GM18861 (cell line): Measurements from ENCODE around the gene APOB.

Experiments used
- ATAC-seq: cut with Tn5 transposase; IDR thresholded peaks from one replicate; pipeline ENCODE4 v1.9.1; 2021; ENCODE audit not compliant: unreplicated experiment

The APOB gene

DNA sequence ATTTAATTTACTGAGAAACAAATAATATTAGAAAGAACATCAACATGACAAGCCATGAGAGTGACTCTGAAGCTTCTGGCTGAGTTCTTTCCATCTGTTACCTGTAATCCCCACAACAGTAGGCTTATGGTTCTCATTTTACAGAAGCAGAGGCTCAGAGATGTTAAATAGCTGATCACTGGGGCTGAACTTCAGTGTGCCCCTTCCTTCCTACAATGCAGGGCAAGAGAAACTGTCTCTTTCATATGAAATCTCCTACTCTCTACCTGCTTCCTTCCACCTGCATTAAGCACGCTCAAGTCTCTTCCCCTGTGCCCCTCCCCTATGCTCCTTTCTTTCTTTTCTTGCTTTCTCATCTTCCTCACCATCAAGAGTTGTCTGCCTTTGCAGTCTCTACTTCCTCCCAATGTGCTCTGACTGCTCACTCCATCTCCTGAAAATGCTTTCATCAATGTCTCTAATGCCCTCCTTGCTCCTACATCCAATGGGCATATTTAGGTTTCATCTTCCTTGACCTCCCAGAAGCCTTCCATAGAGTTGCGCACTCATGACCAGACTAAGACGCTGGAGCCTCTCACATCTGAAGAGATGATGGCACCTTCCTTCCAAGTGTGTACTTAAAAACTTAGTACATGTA lies 23.7 kb downstream of the APOB start:
- ATAC-seq = no peak

DNA sequence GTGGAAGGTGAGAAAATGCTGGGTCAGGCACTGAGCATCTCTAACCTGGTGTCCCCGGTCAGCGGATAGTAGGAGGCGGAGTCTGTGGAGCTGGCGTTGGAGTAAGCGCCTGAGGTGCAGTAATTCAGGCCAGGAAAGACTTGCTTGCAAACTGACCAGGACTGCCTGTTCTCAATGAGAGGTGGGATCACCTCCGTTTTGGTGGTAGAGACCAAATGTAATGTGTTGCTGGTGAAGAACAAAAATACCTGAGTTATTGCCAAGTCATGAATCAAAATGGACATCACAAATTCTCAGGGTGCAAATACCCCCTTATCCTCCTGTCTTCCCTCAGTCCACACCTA lies 24.2 kb downstream of the APOB start:
- ATAC-seq = no peak

DNA sequence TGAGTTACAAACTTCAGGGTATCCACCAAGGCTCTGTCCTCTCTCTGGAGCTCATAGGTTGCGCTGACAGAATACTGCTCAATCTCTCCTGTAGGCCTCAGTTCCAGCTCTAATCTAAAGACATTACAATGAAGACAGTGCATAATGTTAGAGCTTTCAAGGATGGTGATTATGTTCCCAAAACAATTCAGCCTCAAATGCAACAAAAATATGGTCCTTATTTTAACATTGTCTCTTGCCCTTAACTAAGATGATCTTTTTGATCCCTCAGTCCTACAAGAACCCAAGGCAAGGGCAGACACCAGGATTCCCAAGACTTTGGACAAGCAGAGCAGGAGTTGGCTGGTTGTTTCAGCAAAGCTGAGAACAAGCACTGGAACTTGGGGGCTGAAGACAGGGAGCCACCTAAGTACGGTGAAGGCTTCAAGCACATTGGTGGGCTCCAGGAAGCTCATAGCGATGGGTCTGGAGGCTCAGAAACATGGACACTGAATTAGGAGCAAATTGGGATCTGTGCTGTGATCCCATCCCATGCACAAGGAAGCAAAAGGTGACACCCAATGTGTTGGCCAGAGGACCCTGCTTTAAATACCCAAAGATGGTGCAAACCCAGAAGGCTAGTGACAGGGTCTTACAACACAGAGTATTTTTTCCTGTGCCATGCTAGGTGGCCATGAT lies 24.7 kb downstream of the APOB start:
- ATAC-seq = no peak

DNA sequence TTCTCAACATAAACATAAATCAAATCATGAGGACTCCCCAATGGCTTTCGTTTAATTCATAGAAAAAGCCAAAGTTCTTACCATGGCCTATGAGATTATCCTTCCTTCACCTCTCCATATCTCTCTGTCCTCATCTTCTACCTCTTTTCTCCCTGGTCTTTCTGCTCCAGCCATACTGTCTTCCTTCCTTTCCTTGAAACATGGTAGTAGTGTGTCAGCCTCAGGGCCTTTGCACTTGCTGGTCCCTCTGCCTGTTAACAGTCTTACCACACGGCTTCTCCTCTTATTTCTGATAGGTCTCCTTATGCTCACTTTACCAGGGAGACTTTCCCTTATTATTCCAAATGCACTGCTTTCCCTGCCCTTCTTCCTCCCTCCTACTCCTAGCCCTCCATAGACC lies 25.6 kb downstream of the APOB start:
- ATAC-seq = no peak

DNA sequence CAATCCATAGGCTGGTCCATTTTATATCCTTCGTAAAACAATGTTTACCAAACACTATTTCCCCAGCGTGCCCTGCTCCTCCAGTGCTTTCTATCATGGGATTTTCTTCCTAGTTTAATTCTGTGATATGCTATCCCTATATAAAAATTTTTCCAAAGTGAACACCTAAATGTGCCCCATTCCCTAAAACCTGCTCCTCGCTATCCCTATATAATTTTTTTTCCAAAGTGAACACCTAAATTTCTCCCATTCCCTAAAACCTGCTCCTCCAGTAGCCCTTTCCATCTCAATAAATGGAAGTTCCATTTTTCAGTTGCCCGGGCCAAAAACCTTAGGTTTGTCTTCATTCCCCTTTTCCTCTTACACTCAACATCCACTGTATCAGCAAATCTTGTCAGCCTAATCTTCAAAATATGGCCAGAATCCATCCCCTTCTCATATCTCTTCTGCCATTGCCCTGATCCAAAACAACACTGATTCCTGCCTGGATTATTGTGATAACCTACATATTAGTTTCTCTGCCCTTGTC lies 26.1 kb downstream of the APOB start:
- ATAC-seq = no peak

DNA sequence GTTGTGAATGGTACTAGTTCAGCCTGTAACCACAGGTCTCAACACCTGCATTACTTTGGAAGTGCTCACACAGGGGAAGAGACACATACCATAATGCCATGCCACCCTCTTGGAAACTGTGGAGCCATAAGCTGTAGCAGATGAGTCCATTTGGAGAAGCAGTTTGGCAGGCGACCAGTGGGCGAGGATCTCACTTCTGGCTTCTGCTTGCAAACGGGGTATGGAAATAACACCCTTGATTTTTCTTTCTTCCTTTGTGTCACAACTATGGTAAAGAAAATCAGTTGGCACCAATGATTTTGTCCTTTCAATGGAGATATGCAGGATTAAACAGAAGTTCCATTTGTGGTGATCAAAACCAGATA lies 28.6 kb downstream of the APOB start:
- ATAC-seq = no peak

DNA sequence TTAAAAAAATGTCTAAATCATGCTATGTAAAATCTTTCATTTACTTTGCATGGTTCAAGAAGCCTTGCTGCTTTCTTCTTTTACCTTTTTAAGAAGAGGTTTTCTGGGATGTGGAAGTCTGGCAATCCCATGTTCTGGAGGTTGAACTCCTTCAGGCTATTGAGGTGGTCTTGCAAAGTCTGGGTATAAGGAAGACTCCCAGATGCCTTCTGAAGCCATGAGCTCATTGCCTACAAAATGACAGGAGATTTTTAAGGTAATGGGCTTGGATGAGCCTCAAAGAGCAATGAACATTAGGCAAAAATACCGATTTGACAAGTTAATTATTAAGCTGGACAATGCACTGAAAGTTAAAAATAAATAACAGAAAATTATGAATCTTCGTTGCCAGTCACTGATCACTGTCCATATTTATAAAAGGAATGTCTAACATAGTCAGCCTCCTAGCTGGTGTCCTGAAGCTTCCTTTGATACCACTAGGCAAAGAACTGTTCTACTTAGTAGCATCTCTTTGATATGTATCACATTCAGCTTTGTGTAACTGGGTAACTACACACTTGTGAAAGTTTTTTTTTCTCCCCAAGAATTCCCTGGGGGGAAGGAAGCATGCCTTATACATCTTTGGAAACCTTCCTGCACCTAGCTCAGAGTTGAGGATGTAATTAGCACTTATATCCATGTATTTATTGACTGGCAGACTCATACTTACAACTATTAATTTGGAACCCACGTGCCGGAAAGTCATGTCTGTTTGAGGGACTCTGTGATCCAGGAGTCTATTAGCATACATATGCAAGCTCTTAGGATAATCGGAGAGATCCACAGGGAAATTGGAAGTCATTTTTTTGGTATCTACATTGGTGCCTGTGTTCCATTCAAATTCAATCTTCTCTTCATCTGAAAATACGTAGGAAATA lies 29.3 kb downstream of the APOB start:
- ATAC-seq = no peak

DNA sequence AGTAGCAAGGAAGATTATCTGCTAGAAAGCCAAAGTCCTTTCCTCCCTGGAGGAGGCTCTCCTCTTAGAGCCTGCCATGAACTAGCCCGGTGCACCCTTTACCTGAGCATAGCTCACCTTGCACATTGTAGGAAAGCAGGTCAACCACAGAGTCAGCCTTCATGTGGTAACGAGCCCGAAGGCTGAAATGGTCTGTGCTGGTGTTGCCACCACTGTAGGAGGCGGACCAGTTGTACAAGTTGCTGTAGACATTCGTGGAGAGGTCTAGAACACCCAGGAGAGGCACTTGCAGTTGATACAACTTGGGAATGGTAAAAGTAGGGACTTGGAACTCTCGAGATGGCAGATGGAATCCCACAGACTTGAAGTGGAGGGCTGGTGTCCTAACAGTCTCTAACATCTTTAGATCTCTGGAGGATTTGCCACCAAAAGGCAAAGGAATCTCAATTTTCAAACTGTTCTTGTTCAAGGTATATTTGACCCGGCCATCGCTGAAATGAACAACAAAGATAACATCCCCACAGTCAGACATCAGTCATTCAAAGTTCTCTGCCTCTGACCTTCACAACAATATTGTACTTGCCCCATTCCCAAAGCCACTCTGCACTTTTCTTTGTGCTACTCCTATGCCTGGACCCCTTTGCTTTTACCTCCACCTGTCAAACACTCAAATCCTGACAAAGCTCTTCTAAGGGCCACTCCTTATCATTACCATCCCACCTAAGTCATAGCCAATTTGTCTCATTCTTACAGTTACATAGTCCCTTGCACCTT lies 30.6 kb downstream of the APOB start:
- no peak for ATAC-seq

DNA sequence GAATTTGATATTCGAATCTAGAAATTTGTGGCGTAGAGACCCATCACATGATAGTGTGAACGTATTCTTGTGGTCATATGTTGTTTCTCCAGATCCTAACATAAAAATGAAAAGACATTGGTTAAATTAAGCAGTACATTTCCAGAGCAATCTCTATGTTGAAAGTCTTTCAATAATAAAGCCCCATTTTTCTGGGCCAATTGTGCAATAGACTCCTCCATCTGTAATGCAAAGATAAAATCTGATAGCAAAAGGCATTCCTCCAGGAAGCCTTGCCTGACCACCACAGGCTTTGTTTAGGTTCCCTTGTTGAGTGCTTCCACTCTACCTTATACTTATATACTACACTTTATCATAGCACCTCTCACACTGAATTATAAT lies 31.3 kb downstream of the APOB start:
- ATAC-seq = no peak

DNA sequence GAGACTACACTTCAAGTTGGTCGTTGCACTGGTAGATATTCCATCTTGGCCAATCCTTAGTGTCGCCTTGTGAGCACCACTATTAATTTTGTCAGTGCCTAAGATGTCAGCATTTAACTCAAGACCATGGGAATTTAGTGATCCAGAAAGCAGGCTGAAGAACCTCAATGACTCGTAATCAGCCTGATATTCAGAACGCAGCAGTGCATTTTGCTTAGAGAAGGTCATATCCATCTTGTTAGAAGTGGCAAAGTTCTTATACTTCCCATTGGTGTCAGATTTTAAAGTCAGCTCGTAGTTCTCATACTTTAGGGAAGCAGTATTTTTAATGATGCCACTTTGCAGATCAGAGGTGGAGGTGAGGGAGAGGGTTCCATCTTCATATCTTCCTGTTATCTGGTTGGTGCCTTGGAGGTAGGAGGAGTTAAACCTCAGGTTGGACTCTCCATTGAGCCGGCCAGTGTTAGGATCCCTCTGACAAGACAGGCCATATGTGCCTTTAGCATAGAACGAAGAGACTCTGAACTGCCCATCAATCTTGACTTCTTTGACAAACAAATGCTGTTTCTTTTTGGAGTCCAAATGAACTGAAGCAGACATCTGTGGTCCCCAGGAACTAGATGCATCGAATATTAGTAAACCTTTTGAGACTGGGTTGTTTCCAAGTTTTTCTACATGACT lies 31.9 kb downstream of the APOB start:
- no peak for ATAC-seq

DNA sequence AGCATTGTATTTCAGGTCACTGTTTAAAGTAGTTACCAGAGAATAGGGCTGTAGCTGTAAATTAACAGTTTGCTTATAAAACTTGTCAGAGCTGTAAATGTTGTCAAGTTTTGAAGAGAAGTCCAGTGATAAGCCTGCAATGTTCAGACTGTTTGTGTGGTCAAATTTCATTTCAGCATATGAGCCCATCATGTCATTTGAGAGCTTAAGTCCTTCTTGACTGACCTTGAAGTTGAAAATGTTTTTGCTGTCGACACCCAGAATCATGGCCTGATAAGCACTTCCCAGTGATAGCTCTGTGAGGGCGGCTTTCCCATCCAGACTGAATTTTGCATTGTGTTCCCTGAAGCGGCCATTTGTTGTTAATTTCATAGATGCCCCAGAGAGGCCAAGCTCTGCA lies 32.4 kb downstream of the APOB start:
- no peak for ATAC-seq

DNA sequence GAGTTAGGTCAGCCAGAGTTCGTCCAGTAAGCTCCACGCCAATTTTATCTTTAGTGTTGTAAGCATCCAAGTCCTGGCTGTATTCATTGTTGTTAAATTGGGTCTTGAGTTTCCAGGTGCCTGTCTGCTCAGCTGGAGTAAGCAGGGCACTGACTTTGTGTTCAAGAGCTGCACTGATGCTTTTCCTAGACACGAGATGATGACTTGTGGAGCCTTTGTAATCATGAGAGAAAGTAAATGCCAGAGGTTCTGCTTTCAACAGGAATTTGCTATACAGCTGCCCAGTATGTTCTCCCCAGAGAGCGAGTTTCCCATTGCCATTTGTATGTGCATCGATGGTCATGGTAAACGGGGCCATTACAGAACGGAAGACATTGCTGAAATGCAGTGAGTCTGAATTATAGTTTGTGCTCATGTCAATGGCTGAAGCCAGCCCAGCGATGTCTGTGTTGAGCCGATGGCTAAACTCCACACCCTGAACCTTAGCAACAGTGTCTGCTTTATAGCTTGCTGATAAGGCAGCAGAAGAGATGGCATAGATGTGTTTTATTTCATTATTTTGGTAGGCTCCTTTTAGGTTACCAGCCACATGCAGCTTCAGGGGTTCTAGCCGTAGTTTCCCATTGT lies 32.9 kb downstream of the APOB start:
- ATAC-seq = no peak

DNA sequence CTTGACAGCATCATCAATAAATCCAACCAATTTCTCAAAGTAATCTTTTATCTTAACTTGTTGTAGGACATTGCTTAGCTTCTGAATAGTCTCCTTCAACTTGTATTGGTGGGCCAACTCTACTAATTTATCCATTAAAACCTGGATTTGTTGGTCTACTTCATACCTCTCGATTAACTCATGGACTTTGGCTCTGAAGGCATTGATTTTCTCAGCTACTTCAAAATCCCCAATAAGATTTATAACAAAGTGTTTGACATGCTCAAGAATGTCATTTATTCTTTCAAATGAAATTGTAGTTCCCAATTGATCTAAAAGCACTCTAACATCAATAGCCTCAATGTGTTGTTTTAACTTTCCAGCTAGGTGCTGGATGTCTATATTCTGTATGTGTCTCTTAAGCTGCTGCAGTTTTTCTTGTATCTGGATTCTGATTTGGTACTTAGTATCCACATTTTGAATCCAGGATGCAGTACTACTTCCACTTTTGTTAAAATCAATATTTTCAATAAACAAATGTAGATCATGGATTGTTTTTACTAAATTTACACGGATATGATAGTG lies 34.1 kb downstream of the APOB start:
- ATAC-seq = no peak

DNA sequence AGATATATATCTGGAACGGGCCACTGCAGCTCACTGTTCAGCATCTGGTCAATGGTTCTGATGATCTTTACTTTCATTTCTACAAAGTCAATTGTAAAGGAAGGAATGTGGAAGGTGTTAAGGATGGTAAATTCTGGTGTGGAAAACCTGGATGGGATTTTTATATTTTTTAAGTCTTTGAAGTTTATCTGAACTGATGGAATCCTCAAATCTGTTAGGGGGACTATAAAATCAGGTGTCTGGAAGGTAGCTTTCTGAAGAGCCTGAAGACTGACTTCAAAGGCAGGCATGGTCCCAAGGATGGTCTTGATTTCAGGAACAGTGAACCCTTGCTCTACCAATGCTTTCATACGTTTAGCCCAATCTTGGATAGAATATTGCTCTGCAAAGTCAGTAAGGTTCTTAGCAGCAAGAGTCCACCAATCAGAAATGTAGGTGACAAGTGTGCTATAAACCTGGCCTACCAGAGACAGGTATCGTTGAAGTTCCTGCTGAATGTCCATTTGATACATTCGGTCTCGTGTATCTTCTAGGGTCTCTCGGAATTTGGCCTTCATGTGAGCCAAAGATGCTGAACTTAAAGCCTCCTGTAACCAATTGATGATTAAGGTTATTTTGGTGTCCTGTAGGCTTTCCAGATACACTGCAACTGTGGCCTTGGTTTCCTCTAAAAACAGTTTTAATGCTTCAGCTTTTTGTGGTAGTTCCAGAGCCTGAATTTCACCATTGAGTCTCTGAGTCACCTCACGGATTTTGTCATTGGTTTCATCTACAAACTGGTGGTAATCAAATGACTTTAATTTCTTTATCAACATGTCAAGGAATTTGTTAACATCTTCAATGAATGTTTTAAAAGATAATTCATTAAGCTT lies 34.8 kb downstream of the APOB start:
- no peak for ATAC-seq

DNA sequence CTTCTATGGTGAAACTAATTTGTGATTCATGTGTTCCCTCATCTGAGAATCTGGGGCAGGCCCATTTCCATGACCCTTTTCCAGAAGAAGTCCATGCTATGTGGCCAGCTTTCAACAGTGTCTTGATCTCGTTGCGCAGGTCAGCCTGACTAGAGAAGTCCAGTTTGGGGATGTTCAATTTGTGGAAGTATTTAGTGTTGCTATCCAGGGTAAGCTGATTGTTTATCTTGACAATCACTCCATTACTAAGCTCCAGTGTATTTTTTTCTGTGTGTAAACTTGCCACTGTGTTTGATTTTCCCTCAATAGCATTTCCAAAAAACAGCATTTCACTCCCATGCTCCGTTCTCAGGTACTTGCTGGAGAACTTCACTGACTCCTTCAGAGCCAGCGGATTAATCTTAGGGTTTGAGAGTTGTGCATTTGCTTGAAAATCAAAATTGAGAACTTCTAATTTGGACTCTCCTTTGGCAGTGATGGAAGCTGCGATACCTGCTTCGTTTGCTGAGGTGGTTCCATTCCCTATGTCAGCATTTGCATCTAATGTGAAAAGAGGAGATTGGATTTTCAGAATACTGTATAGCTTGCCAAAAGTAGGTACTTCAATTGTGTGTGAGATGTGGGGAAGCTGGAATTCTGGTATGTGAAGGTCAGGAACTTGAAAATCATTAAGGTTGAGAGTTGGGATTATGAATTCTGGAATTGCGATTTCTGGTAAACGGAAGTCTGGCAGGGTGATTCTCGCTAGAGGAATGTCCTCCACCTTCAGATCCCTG lies 35.7 kb downstream of the APOB start:
- ATAC-seq = no peak

DNA sequence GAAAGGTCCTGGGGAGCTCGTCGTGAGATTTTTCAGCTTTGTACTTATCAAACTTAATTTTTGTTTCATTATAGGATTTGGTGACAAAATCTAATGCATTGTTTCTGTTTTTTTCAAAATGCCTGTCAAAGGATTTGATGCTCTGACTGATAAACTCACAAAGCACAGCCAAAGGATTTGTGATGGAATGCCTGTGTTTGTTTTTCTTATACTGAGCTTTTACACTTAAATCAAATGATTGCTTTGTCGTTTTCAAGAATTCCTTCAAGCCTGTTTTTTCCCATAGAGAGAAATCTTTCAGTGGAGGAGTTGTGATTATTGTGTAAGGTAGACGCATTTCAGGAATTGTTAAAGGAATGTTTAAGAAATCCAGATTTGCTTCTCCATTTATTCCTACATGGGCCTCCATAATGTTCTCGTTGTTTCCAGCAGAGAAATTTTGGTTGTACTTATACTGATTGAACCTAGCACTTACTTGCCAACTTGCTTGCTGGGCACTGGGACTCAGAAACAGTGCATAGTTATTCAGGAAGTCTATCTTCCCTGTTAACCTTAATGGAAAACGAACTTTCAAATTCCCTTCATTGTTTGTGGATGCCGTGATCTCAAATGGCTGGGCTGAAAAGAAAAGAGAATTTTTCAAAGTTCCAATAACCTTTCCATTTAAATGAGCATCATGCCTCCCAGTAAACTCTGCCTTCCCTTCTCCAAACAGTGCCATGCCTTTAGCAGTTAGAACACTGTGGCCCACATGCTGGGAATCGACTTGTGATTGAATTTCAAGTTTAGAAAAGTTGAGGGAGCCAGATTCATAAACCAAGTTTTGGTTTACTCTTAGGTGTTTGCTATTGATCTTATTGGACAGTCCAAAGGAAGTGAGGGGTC lies 36.5 kb downstream of the APOB start:
- no peak for ATAC-seq

DNA sequence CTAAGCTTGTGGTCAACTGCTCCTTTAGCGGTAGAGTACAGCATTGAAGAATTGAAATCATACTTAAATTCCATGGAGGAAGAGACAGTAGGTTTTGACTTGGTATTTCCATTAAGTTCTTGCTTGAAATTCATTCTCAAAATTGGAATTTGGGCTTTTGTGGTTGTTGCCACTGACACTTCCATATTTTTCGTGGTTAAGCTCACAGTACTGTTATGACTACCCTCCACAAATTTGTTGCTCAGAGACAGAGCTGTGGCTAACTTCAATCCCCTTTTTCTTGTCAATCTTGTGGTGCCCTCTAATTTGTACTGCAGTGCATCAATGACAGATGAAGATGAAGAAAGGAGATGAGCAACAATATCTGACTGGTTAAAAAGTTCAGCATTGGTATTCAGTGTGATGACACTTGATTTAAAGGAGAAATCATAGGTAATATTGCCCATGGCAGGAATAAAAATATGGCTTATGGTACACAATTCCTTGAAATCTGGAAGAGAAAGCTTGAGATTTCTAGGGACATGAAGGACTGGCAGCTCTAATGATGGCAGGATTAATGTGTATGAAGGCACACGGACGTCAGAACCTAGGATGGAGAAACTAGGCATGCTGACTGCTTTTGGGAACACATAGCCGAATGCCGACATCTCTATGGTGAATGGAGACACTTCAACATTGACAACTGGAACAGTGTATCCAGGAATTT lies 37.3 kb downstream of the APOB start:
- no peak for ATAC-seq
